Measurements from ENCODE around the gene GAB1. TPM values are rescaled to one million over a fixed set of nuclear protein-coding genes. Genes with fewer than 3 reads are reported as not detected.

GAB1 gene
- total RNA-seq, 1 donor from 2014 or later, result 0.65 TPM

DNA sequence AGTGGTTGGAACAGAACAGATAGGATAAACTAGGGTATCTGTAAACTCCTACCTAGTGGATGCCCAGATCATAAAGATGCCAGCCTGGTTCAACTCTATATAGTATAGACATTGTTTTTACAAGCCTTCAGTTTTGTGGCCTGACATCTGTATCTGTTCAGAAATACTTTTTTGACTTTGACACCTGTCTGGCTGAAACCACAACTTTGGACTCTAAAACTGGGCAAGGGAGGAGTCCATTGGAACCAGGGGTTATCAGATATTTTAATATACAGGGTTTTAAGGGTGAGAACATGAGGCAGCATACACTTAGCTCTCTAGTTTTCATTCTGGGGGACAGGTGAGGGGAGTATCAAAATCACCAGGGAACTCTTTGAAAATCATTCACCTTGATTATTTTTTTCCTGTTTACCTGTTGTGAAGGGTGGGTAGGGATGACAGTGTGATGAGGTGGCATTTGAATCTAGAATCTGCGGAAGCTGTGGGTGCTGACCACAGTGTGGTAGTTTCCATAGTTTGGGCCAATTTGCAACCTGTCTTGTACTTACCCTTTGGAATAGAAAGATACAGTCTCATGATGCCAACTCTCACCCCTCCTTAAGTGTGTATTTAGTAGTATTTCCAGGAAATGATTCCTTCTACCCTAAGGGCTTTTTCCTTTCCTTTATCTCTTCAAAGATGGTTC lies 20.6 kb downstream of the GAB1 start:
- intact Hi-C loops (cut with micrococcal nuclease), result loop anchor here (5.0 kb wide), 1 partner anchor 40 kb away; no protein-coding TSS in a partner anchor
- Mint-ChIP-seq H3K27ac (no peak overlapping the region), H3K4me3 (no peak overlapping the region), H3K9me3 (peaks cover 7% of the 10 kb centered on the region), H3K4me1 (peaks cover 20% of the 10 kb centered on the region), H3K36me3 (ENCODE audit: low read depth) (no peaks in the 10 kb centered on the region), H3K27me3 (peaks cover 21% of the 10 kb centered on the region)
- no peak for DNase-seq

DNA sequence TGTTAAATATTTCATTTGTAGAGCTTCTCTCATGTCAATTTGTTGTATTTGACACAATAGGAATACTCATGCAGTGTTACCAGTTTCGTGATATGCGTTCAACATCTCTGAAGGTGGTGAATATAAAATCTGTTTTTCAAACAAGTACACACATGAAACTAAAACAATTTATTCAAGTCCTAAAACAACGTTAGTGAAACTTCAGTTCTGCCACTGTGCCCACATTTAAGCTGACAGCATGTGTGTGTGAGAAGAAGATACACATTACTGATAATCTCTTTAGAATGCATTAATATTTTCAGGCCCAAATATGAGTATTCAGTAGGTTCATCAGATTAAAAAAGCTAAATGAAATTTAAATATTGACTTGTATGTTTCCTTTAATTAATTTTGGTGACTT lies 21.7 kb downstream of the GAB1 start:
- H3K27me3 Mint-ChIP-seq, result peaks cover 14% of the 10 kb centered on the region
- peaks cover 20% of the 10 kb centered on the region for H3K4me1 Mint-ChIP-seq
- no peak for DNase-seq
- H3K9me3 Mint-ChIP-seq, result peaks cover 7% of the 10 kb centered on the region
- no peak overlapping the region for H3K27ac Mint-ChIP-seq
- intact Hi-C loops (cut with micrococcal nuclease), result loop anchor here (5.0 kb wide), 1 partner anchor 39 kb away; no protein-coding TSS in a partner anchor
- H3K36me3 Mint-ChIP-seq (ENCODE audit: low read depth), result no peaks in the 10 kb centered on the region
- H3K4me3 Mint-ChIP-seq, result peak overlapping the region; percentile 67

DNA sequence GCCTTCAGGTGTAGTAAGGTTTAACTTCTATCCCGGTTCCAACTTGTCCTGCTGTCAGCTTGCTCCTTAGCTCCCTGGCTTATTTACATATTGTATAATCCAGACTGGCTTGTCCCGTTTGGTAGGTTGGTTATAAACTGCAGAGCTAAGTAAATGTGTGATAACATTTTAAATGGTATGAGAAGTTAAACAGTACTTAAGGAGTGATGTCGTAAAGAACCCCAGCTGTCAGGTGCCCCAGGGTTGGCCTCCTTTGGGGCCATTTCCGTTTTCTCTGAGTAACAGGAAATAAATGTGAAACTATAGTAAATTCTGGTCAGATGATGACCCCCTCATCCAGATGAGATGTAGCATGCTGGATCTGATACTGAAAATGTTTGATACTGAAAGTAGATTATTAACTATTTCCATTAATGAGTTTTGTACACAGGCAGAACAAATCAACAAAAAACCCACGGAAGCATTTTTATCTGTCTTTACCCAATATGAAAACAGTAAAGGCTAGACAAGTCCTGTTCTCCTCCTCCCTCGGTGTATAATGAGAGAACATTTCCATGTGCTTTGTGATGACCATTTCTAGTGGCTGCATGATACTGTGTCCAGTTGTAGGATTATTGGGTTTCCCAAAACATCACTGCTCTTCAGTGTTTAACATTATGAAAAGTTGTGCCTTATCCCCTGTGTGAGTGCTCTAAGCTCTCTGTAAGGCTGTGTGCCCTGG lies 22.4 kb downstream of the GAB1 start:
- H3K4me3 Mint-ChIP-seq, result peak overlapping the region; percentile 67
- H3K9me3 Mint-ChIP-seq, result peaks cover 7% of the 10 kb centered on the region
- H3K36me3 Mint-ChIP-seq (ENCODE audit: low read depth), result no peaks in the 10 kb centered on the region
- DNase-seq, result peak; percentile 74
- peaks cover 20% of the 10 kb centered on the region for H3K4me1 Mint-ChIP-seq
- peak overlapping the region; percentile 91 for H3K27ac Mint-ChIP-seq
- intact Hi-C loops (cut with micrococcal nuclease), result loop anchor here (1.0 to 5.0 kb wide), 4 partner anchors 23 to 174 kb away; partner anchors contain the start of genes GAB1 and SMARCA5
- peaks cover 9% of the 10 kb centered on the region for H3K27me3 Mint-ChIP-seq

DNA sequence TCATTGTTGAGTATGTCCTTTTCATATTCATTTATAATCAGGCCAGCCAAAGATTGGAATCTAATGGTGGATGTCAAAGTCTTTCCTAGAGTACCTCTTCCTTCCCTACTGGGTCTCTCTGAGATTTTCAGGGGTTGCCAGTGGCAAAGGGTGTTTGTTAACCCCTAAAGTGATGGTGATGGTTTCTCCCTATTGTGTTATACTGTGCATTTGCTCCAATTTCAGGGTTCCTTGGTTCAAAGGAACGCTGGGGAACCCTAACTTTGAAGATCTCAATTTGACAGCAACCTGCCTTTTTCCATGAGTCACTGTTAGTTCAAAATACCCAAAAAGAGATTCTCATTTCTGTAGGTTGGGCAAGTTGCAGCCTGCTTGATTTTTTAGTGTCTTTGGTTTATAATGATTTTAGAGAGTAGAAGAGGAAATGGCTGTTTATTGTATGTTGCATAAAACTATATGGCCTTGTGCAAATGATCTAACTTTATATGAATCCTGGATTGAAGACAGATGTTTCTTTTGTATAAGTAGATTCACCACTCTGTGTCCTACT lies 23.0 kb downstream of the GAB1 start:
- Mint-ChIP-seq H3K27ac (peak overlapping the region; percentile 91), H3K4me3 (peak overlapping the region; percentile 67), H3K4me1 (peaks cover 20% of the 10 kb centered on the region), H3K9me3 (peaks cover 12% of the 10 kb centered on the region), H3K36me3 (ENCODE audit: low read depth) (no peaks in the 10 kb centered on the region), H3K27me3 (peaks cover 8% of the 10 kb centered on the region)
- DNase-seq, result no peak
- intact Hi-C loops (cut with micrococcal nuclease), result loop anchor here (1.0 to 5.0 kb wide), 4 partner anchors 23 to 174 kb away; partner anchors contain the start of genes GAB1 and SMARCA5

DNA sequence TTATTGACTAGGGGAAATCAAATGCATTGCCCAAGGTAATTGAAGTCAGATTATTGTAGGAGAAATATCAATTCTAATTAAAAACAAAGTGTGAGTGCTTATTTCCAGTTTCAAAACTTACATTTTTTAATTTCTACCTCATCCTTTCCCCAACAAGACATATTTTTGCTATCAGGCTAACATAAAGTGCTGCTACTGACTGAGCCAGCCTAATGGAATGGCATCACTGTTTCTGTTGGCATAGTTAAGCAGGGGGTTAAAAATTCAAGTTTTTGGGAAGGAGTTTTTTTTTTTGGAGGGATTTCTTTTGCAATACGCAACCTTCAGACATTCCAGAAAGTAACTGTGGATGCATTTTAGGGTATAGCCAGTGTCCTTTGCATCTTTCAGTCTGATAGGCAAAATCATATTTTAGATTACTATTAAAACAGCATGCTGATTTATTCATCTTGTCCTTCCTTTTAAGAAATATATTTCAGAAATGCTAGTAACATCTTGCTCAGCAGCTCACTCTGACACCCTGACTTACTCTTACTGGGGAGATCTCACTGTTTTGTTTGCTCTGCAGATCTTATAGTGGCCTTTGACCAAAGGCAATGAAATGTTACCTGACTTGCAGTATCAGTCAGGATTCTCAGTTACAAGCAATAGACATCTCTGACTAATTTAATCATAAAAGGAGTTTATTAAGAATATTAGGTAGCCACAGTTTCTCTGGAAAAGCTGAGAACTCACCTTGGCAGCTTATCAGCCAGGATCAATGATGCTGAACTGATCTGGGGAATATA lies 24.4 kb downstream of the GAB1 start:
- peaks cover 2% of the 10 kb centered on the region for H3K27me3 Mint-ChIP-seq
- no peaks in the 10 kb centered on the region for H3K36me3 Mint-ChIP-seq (ENCODE audit: low read depth)

DNA sequence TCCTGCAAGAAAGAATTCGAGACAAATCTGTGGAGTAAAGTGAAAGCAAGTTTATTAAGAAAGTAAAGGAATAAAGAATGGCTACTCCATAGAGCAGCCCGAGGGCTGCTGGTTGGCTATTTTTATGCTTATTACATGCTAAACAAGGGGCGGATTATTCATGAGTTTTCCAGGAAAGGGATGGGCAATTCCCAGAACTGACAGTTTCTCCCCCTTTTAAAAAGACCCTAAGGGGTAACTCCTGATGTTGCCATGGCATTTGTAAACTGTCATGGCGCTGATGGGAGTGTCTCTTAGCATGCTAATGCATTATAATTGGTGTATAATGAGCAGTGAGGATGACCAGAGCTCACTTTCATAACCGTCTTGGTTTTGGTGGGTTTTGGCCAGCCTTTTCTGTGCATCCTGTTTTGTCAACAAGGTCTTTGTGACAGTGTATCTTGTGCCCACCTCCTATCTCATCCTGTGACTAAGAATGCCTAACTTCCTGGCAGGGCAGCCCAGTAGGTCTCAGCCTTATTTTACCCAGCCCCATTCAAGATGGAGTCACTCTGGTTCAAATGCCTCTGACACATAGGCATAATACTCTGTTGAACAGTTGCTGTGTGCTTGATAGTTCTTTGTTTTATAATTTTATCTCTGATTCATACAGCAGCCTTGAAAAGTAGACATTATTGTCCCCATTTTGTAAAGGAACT lies 25.8 kb downstream of the GAB1 start:
- Mint-ChIP-seq H3K27ac (no peak overlapping the region), H3K4me3 (no peak overlapping the region), H3K36me3 (ENCODE audit: low read depth) (no peaks in the 10 kb centered on the region), H3K27me3 (peaks cover 2% of the 10 kb centered on the region), H3K9me3 (peaks cover 12% of the 10 kb centered on the region), H3K4me1 (peaks cover 17% of the 10 kb centered on the region)
- intact Hi-C loops (cut with micrococcal nuclease), result no loop called here
- DNase-seq, result no peak

More for the DNA sequence above, 24.4 kb downstream of the GAB1 start:
- no peak for DNase-seq
- no peak overlapping the region for H3K4me3 Mint-ChIP-seq
- intact Hi-C loops (cut with micrococcal nuclease), result no loop called here
- no peak overlapping the region for H3K27ac Mint-ChIP-seq
- peaks cover 20% of the 10 kb centered on the region for H3K4me1 Mint-ChIP-seq
- H3K9me3 Mint-ChIP-seq, result peaks cover 12% of the 10 kb centered on the region

DNA sequence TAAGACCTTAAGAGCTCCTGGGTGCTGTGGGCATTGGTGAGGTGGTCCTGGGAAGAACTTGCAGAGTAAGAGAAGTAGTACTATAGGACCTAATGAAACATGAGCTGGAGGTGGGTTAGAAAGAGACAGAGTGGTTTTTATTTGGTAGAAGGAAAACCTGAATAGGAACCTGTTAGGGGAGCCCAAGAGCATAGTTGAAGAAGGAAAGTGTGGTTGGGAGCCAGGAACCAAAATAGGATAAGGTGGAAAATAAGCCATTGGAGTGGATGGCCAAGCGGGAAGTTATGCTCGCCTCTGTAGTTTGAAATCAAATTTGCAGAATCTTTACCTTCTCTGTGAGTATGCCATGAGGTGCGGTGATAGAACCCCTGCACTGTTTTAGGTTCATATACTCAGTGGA lies 26.7 kb downstream of the GAB1 start:
- no peak overlapping the region for H3K27ac Mint-ChIP-seq

DNA sequence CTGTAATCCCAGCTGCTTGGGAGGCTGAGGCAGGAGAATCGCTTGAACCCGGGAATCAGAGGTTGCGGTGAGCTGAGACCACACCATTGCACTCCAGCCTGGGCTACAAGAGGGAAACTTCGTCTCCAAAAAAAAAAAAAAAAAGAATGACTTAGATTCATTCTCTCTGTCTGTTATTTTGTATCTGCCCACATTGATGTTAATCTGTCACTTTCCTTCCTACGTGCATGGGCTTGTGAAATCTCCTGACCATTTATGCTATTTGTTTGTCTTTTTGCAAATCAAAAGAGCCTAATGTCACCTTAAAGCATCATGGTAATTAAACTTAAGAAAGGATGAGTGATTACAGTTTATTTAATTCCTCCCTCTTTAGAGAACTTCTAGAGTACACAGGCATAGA lies 27.4 kb downstream of the GAB1 start:
- peaks cover 11% of the 10 kb centered on the region for H3K4me1 Mint-ChIP-seq
- H3K4me3 Mint-ChIP-seq, result no peak overlapping the region
- no peak for DNase-seq
- H3K9me3 Mint-ChIP-seq, result peaks cover 12% of the 10 kb centered on the region
- peaks cover 2% of the 10 kb centered on the region for H3K27me3 Mint-ChIP-seq
- no peaks in the 10 kb centered on the region for H3K36me3 Mint-ChIP-seq (ENCODE audit: low read depth)
- intact Hi-C loops (cut with micrococcal nuclease), result no loop called here
- H3K27ac Mint-ChIP-seq, result no peak overlapping the region

More for the DNA sequence above, 26.7 kb downstream of the GAB1 start:
- Mint-ChIP-seq H3K9me3 (peaks cover 12% of the 10 kb centered on the region), H3K36me3 (ENCODE audit: low read depth) (no peaks in the 10 kb centered on the region), H3K27me3 (peaks cover 2% of the 10 kb centered on the region), H3K4me1 (peaks cover 17% of the 10 kb centered on the region), H3K4me3 (no peak overlapping the region)
- intact Hi-C loops (cut with micrococcal nuclease), result no loop called here
- DNase-seq, result no peak

DNA sequence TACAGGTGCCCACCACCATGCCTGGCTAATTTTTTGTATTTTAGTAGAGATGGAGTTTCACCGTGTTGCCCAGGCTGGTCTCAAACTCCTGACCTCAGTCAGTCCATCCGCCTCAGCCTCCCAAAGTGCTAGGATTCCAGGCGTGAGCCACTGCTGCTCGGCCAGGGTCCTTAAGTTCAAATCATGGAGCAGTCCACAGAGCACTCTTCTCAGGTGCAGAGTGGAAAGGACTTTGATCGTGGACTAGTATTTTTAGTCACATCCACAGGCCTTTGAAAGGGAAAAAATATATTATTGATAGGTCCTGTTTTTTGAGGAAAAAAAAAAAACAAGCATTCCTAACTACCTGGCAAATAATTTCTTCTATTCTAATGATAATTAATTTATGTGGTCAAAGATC lies 31.2 kb downstream of the GAB1 start:
- H3K27ac Mint-ChIP-seq, result no peak overlapping the region
- no peak overlapping the region for H3K4me3 Mint-ChIP-seq
- peaks cover 2% of the 10 kb centered on the region for H3K27me3 Mint-ChIP-seq
- no peaks in the 10 kb centered on the region for H3K36me3 Mint-ChIP-seq (ENCODE audit: low read depth)
- intact Hi-C loops (cut with micrococcal nuclease), result no loop called here
- H3K4me1 Mint-ChIP-seq, result no peaks in the 10 kb centered on the region
- no peak for DNase-seq
- H3K9me3 Mint-ChIP-seq, result peaks cover 14% of the 10 kb centered on the region

DNA sequence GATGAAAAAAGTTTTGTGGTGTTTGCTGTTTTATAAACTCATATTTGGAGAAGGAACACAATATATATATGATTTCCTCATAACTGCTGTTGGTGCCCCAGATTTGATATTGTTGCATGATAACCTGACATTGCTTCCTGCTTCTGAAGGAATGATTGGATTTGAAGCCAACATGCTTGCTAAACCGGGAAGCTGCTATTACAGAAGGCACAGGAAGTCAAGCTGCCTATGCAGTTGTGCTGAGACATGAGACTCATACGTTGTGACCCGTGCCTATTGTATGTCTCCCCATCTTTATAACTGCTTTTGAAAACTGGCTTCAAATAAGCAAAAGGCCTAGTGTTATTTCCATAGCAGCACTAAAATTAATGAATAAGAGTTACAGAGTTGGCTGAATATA lies 32.9 kb downstream of the GAB1 start:
- no peaks in the 10 kb centered on the region for H3K4me1 Mint-ChIP-seq
- no peak overlapping the region for H3K4me3 Mint-ChIP-seq
- intact Hi-C loops (cut with micrococcal nuclease), result no loop called here
- H3K27me3 Mint-ChIP-seq, result peaks cover under 1% of the 10 kb centered on the region
- no peak overlapping the region for H3K27ac Mint-ChIP-seq
- H3K36me3 Mint-ChIP-seq (ENCODE audit: low read depth), result no peaks in the 10 kb centered on the region
- peaks cover 9% of the 10 kb centered on the region for H3K9me3 Mint-ChIP-seq
- DNase-seq, result no peak

DNA sequence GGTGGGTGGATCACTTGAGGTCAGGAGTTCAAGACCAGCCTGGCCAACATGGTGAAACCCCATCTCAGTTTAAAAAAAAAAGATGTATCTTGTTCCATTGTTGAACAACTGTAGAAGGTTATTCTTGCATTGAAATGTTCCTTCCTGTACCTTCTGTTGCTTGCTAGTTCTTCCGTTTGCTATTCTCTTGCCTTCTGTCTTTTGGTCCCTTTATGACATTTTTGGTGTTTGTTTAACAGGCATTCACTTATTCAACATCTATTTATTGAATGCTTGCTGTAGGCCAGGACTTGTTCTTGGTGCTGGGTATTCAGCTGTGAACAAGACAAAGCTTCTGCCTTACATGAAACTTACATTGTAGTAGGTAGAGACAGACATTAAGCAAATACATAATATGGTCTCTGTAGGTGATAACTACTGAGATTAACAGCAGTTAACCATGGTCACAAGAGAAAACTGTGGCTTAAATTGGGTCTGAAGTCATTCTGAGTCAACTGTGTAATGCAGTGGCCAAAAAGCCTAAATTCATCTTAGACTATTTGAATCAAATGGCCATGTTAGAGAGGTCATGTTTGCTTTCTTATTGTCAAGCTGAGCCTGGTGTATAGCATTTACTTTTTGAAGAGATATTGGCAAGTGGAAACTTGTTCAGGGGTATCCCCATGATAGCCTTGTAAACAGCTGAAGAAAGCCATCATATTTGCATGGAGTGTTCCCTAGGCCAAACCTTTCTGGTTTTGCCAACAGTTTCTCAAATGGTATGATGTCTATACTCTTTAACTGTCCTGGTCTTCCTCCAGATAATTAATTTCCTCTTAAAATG lies 35.6 kb downstream of the GAB1 start:
- Mint-ChIP-seq H3K4me3 (no peak overlapping the region), H3K9me3 (peaks cover 9% of the 10 kb centered on the region), H3K36me3 (ENCODE audit: low read depth) (no peaks in the 10 kb centered on the region), H3K27ac (no peak overlapping the region), H3K27me3 (peaks cover 5% of the 10 kb centered on the region), H3K4me1 (no peaks in the 10 kb centered on the region)
- no peak for DNase-seq
- intact Hi-C loops (cut with micrococcal nuclease), result no loop called here

DNA sequence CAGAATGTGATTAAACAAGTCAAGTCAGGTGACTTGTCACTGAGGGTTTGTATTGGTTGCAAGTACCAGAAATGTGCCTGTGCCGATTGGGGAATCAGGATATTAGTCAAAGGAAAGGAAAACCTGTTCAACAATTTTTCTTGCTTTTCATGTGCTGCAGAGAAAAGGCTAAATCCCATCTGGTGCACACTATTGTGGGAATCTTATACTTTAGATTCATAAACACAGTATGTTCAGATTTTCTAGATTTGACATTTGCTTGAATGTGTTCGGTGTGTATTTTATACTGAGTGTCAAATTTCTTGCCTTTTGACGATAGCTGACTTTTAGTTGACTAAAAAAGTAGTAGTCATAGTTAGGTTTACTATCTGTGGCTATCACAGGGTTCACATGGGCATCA lies 37.6 kb downstream of the GAB1 start:
- Mint-ChIP-seq H3K36me3 (ENCODE audit: low read depth) (no peaks in the 10 kb centered on the region), H3K27me3 (peaks cover 7% of the 10 kb centered on the region), H3K27ac (no peak overlapping the region), H3K4me1 (no peaks in the 10 kb centered on the region), H3K4me3 (no peak overlapping the region), H3K9me3 (peaks cover 9% of the 10 kb centered on the region)
- intact Hi-C loops (cut with micrococcal nuclease), result no loop called here
- DNase-seq, result no peak

All from activated CD4-positive, alpha-beta T cell treated with anti-CD3 and anti-CD28 coated beads, Interleukin-2, amount 10 ng/mL, durations not matched to agents 24 days and 14 days (primary cell).